Osteocyte (in vitro differentiated cells): Measurements from ENCODE around the gene CPB2. TPM values are rescaled to one million over a fixed set of nuclear protein-coding genes. Genes with fewer than 3 reads are reported as not detected.

Experiments used
- DNase-seq: peaks from one replicate; pipeline ENCODE4 v3.0.0; 2021; ENCODE audit warnings: mixed read lengths; ENCODE audit not compliant: unreplicated experiment; ENCODE audit errors: extremely low spot score
- H3K27ac Mint-ChIP-seq: one replicate; pipeline ENCODE4 v1.8.0; 2021; ENCODE audit warnings: mild to moderate bottlenecking, mixed read lengths; ENCODE audit not compliant: unreplicated experiment
- H3K27me3 Mint-ChIP-seq: one replicate; pipeline ENCODE4 v1.8.0; 2021; ENCODE audit warnings: mixed read lengths; ENCODE audit not compliant: unreplicated experiment
- H3K36me3 Mint-ChIP-seq: one replicate; pipeline ENCODE4 v1.8.0; 2021; ENCODE audit warnings: mixed read lengths; ENCODE audit not compliant: unreplicated experiment
- H3K4me1 Mint-ChIP-seq: one replicate; pipeline ENCODE4 v1.8.0; 2021; ENCODE audit warnings: mixed read lengths; ENCODE audit not compliant: unreplicated experiment
- H3K4me3 Mint-ChIP-seq: one replicate; pipeline ENCODE4 v1.8.0; 2021; ENCODE audit warnings: mild to moderate bottlenecking, moderate library complexity, mixed read lengths; ENCODE audit not compliant: unreplicated experiment
- H3K9me3 Mint-ChIP-seq: one replicate; pipeline ENCODE4 v1.8.0; 2021; ENCODE audit warnings: mixed read lengths; ENCODE audit not compliant: unreplicated experiment
- total RNA-seq: library from RNA; stranded (reverse); gene quantifications from 2 replicates; pipeline ENCODE4 v1.2.1, GENCODE V29; 2021
- TF ChIP-seq, protein P1 (sequence below): fragments of 200-600 bp; sonication (generic); IDR thresholded peaks from 2 replicates; pipeline ENCODE4 v1.5.0; 2021; ENCODE audit warnings: antibody characterized with exemption, mild to moderate bottlenecking, moderate library complexity

CPB2 gene
- total RNA-seq, 1 donor from 2014 or later: not detected

DNA sequence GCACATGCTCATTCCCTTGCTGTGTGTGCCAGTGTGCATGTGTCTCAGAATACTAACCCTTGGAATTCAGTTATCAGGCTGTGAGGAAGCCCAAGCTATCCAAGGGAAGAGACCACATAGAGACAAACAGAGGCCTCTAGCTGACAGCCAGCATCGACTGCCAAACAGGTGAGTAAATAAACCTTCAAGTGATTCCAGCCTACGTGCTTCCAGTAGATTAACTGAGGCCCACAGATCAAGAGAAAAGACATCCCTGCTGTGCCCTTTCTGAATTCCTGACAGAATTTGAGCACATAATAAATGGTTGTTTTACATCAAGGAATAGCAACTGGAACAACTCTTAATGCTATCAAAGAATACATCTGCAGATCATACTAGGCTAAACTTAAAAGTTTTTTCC, 69.8 kb downstream of the CPB2 start:
- H3K4me1 Mint-ChIP-seq: peaks cover 4% of the 10 kb centered on the region
- peaks cover 48% of the 10 kb centered on the region for H3K36me3 Mint-ChIP-seq
- no peaks in the 10 kb centered on the region for H3K27me3 Mint-ChIP-seq
- DNase-seq: no peak
- TF ChIP-seq, protein P1, sequence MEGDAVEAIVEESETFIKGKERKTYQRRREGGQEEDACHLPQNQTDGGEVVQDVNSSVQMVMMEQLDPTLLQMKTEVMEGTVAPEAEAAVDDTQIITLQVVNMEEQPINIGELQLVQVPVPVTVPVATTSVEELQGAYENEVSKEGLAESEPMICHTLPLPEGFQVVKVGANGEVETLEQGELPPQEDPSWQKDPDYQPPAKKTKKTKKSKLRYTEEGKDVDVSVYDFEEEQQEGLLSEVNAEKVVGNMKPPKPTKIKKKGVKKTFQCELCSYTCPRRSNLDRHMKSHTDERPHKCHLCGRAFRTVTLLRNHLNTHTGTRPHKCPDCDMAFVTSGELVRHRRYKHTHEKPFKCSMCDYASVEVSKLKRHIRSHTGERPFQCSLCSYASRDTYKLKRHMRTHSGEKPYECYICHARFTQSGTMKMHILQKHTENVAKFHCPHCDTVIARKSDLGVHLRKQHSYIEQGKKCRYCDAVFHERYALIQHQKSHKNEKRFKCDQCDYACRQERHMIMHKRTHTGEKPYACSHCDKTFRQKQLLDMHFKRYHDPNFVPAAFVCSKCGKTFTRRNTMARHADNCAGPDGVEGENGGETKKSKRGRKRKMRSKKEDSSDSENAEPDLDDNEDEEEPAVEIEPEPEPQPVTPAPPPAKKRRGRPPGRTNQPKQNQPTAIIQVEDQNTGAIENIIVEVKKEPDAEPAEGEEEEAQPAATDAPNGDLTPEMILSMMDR: no peak
- H3K27ac Mint-ChIP-seq: no peak overlapping the region
- peaks cover 12% of the 10 kb centered on the region for H3K9me3 Mint-ChIP-seq
- no peak overlapping the region for H3K4me3 Mint-ChIP-seq

DNA sequence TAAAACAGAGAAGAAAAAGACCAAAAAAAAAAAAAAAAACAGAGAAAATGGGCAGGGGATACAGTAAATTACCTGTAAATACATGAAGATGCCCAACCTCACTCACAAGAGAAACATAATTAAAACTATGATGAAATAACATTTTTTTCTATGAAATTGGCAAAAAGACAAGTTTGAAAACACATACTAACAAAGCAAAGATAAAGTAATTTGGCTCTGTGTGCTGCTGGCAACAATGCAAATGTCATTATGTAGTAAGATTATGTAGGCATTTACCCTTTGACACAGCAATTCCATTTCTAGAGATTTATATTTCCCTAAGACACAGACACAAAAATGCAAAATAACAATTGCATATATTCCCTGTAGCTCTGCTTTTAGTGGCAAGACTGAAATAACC, 72.5 kb downstream of the CPB2 start:
- TF ChIP-seq, protein P1: no peak
- peaks cover 24% of the 10 kb centered on the region for H3K9me3 Mint-ChIP-seq
- H3K4me3 Mint-ChIP-seq: no peak overlapping the region
- H3K4me1 Mint-ChIP-seq: no peaks in the 10 kb centered on the region
- no peak overlapping the region for H3K27ac Mint-ChIP-seq
- H3K36me3 Mint-ChIP-seq: peaks cover 57% of the 10 kb centered on the region
- no peak for DNase-seq
- H3K27me3 Mint-ChIP-seq: no peaks in the 10 kb centered on the region

DNA sequence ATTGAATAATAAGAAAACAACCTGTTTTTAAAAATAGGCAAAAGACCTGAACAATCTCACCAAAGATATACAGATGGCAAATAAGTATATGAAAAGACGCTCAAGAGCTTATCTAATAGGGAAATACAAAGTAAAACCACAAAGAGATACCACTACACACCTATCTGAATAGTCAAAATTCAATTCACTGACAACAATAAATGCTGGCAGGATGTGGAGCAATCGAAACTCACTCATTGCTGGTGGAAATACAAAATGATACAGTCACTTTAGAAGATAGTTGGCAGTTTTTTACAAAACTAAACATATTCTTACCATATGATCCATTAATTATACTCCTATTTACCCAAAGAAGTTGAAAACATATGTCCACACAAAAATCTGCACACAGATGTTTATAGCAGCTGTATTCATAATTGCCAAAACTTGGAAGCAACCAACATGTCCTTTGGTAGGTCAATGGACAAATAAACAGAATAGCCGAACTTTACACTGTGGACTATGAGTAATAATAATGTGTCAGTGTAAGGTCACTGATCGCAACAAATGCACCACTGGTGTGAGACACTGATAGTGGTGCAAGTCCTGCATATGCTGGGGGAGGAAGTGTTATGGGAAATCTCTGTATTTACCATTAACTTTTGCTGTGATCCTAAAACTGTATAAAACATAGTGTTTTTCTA, 73.1 kb downstream of the CPB2 start:
- TF ChIP-seq, protein P1: no peak
- no peak for DNase-seq
- Mint-ChIP-seq H3K27ac (no peak overlapping the region), H3K4me3 (no peak overlapping the region), H3K4me1 (no peaks in the 10 kb centered on the region), H3K9me3 (peaks cover 24% of the 10 kb centered on the region), H3K36me3 (peaks cover 58% of the 10 kb centered on the region), H3K27me3 (no peaks in the 10 kb centered on the region)

DNA sequence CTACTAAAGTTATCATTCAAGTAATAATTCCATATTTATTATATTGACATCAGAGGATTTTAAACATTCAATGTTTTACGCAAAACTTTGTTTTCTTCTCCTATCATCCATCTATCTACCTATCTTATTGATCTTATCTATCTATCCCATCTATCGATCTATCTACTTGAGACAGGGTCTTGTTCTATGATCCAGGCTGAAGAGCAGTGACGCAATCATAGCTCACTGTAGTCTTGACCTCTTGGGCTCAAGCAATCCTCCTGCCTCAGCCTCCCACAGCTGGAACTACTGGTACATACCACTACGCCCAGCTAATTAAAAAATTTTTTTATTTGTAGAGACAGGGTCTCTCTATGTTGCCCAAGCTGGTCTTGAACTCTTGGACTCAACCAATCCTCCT, 79.7 kb downstream of the CPB2 start:
- peaks cover 29% of the 10 kb centered on the region for H3K36me3 Mint-ChIP-seq
- no peak overlapping the region for H3K4me3 Mint-ChIP-seq
- H3K9me3 Mint-ChIP-seq: peaks cover 13% of the 10 kb centered on the region

DNA sequence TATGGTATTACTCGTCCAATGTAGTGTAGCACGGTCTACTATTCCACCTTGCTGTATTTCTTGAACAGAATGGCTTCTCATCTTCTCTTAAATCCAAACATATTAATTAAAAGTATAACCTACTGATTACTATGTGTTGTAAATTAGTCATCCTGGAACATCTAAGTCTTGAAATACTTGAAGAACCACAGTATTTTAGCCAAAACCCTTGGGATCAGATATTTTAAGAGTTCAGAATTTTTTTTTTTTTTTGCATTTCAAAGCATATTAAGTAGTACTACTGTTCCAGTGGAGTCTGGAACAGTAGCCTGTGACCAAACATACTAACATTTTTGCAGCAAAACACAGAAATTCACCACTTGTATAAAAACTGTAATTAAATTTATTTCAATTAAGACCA, 82.4 kb downstream of the CPB2 start:
- Mint-ChIP-seq H3K9me3 (no peaks in the 10 kb centered on the region), H3K4me1 (no peaks in the 10 kb centered on the region), H3K4me3 (no peak overlapping the region), H3K27me3 (no peaks in the 10 kb centered on the region), H3K27ac (no peak overlapping the region), H3K36me3 (peaks cover 17% of the 10 kb centered on the region)
- TF ChIP-seq, protein P1: no peak
- no peak for DNase-seq

More for the DNA sequence above, 79.7 kb downstream of the CPB2 start:
- no peaks in the 10 kb centered on the region for H3K4me1 Mint-ChIP-seq
- TF ChIP-seq, protein P1: no peak
- H3K27ac Mint-ChIP-seq: no peak overlapping the region
- DNase-seq: no peak
- H3K27me3 Mint-ChIP-seq: no peaks in the 10 kb centered on the region
